Stomach smooth muscle (tissue), 2 donors: ENCODE data around the gene ATN1.
"Not testable (repeated sequence)": the region's sequence is repeated elsewhere in the genome, so short reads cannot be mapped to it uniquely, and the experiment has no call there.

Experiments used
- H3K27ac ChIP-seq: one replicate; pipeline ENCODE4 v1.7.0; 2013; ENCODE audit warnings: mild to moderate bottlenecking, low read length, inconsistent platforms
- H3K27me3 ChIP-seq, 2 donors: one replicate each; pipeline ENCODE4 v1.7.0; 2013; ENCODE audit warnings: low read length in 2 of 2; ENCODE audit not compliant: insufficient read depth in 2 of 2, control insufficient read depth in 1 of 2
- H3K36me3 ChIP-seq, 2 donors: one replicate each; pipeline ENCODE4 v1.7.0; 2013; ENCODE audit warnings: low read length in 2 of 2; ENCODE audit not compliant: control insufficient read depth in 2 of 2, insufficient read depth in 2 of 2
- H3K4me1 ChIP-seq: one replicate; pipeline ENCODE4 v1.7.0; 2013; ENCODE audit warnings: low read length; ENCODE audit not compliant: control insufficient read depth, insufficient read depth
- H3K4me3 ChIP-seq, 2 donors: one replicate each; pipeline ENCODE4 v1.7.0; 2013; ENCODE audit warnings: low read length in 2 of 2
- H3K9ac ChIP-seq, 2 donors: one replicate each; pipeline ENCODE4 v1.7.0; 2013; ENCODE audit warnings: low read length in 2 of 2, mild to moderate bottlenecking in 1 of 2
- H3K9me3 ChIP-seq, 2 donors: one replicate each; pipeline ENCODE4 v1.7.0; 2013; ENCODE audit warnings: low read length in 2 of 2; ENCODE audit not compliant: control insufficient read depth in 2 of 2
- donor health status: healthy.
- donor health status: Pancreatic carcinoma.

ATN1 gene

GRCh38 chr12:6927379-6928021 is at the start of gene ATN1:
Gene ATN1, plus strand, starts transcription at chr12:6927959. Its CDS starts 6,043 bp downstream, at chr12:6934002.
- H3K4me1 ChIP-seq = peaks cover 65% of the 10 kb centered on the region

GRCh38 chr12:6879824-6880223 is 47.9 kb upstream of the ATN1 start:
- not testable (repeated sequence) for H3K36me3 ChIP-seq, H3K4me3 ChIP-seq, H3K27ac ChIP-seq, H3K9me3 ChIP-seq, H3K9ac ChIP-seq, H3K27me3 ChIP-seq, H3K4me1 ChIP-seq

More at GRCh38 chr12:6927379-6928021, at the start of gene ATN1:
- Histone ChIP-seq H3K9me3 (no peaks in the 10 kb centered on the region), H3K9ac (peak within 1 kb of the TSS; percentile 96 to 98), H3K4me3 (peak within 1 kb of the TSS; percentile 93 to 98), H3K27ac (peak within 1 kb of the TSS; percentile 99), H3K36me3 (peaks cover 0 to 9% of the 10 kb centered on the region in 2 donors), H3K27me3 (no peaks in the 10 kb centered on the region)

- peaks cover 0 to 6% of the 10 kb centered on the region in 2 donors for H3K36me3 ChIP-seq
- H3K9ac ChIP-seq = no peak overlapping the region
- no peaks in the 10 kb centered on the region for H3K27me3 ChIP-seq
- H3K9me3 ChIP-seq = no peaks in the 10 kb centered on the region
- H3K27ac ChIP-seq = no peak overlapping the region
- no peak overlapping the region for H3K4me3 ChIP-seq
- H3K4me1 ChIP-seq = no peaks in the 10 kb centered on the region
These were observed 44.5 kb upstream of the ATN1 start for GRCh38 chr12:6883252-6883651.

GRCh38 chr12:6883683-6884082 is 44.1 kb upstream of the ATN1 start:
- Histone ChIP-seq H3K36me3 (peaks cover 0 to 6% of the 10 kb centered on the region in 2 donors), H3K4me1 (no peaks in the 10 kb centered on the region), H3K27ac (no peak overlapping the region), H3K9me3 (no peaks in the 10 kb centered on the region), H3K9ac (no peak overlapping the region), H3K4me3 (no peak overlapping the region), H3K27me3 (no peaks in the 10 kb centered on the region)

- H3K4me3 ChIP-seq = no peak overlapping the region
- no peaks in the 10 kb centered on the region for H3K4me1 ChIP-seq
- H3K27me3 ChIP-seq = no peaks in the 10 kb centered on the region
- H3K27ac ChIP-seq = no peak overlapping the region
- H3K36me3 ChIP-seq = peaks cover 0 to 6% of the 10 kb centered on the region in 2 donors
- H3K9ac ChIP-seq = no peak overlapping the region
- no peaks in the 10 kb centered on the region for H3K9me3 ChIP-seq
These were observed 43.2 kb upstream of the ATN1 start for GRCh38 chr12:6884539-6884938.

- H3K27me3 ChIP-seq, H3K9me3 ChIP-seq, H3K4me1 ChIP-seq, H3K4me3 ChIP-seq, H3K9ac ChIP-seq, H3K36me3 ChIP-seq, H3K27ac ChIP-seq: not testable (repeated sequence)
These were observed 41.4 kb upstream of the ATN1 start for GRCh38 chr12:6886206-6886999.

GRCh38 chr12:6887460-6887859 is 40.3 kb upstream of the ATN1 start:
- Histone ChIP-seq H3K4me3 (no peak overlapping the region), H3K9me3 (no peaks in the 10 kb centered on the region), H3K27ac (no peak overlapping the region), H3K27me3 (no peaks in the 10 kb centered on the region), H3K9ac (no peak overlapping the region), H3K4me1 (peaks cover 9% of the 10 kb centered on the region), H3K36me3 (peaks cover 0 to 6% of the 10 kb centered on the region in 2 donors)

- no peak overlapping the region for H3K9ac ChIP-seq
- peaks cover 9% of the 10 kb centered on the region for H3K4me1 ChIP-seq
- no peak overlapping the region for H3K27ac ChIP-seq
- no peaks in the 10 kb centered on the region for H3K27me3 ChIP-seq
- no peak overlapping the region for H3K4me3 ChIP-seq
- H3K9me3 ChIP-seq = no peaks in the 10 kb centered on the region
- peaks cover 0 to 6% of the 10 kb centered on the region in 2 donors for H3K36me3 ChIP-seq
These were observed 39.4 kb upstream of the ATN1 start for GRCh38 chr12:6888360-6888759.

- not testable (repeated sequence) for H3K36me3 ChIP-seq, H3K4me3 ChIP-seq, H3K9me3 ChIP-seq, H3K4me1 ChIP-seq, H3K27me3 ChIP-seq, H3K27ac ChIP-seq, H3K9ac ChIP-seq
These were observed 39.0 kb upstream of the ATN1 start for GRCh38 chr12:6888794-6889193.

GRCh38 chr12:6889775-6890573 is 37.8 kb upstream of the ATN1 start:
- Histone ChIP-seq H3K27ac (peak overlapping the region; percentile 87), H3K9ac (peak overlapping the region in 1 of 2 donors; percentile 65)
- H3K4me1 ChIP-seq, H3K4me3 ChIP-seq, H3K9me3 ChIP-seq, H3K27me3 ChIP-seq, H3K36me3 ChIP-seq: not testable (repeated sequence)
